HepG2 (cell line): Measurements from ENCODE around the gene PPP1R15B. TPM values are rescaled to one million over a fixed set of nuclear protein-coding genes. Genes with fewer than 3 reads are reported as not detected.

Source experiments
- ARID4A ChIP-seq: sonication (generic); formaldehyde crosslinking; IDR thresholded peaks from 2 replicates; pipeline ENCODE4 v1.5.0; 2020; ENCODE audit warnings: mild to moderate bottlenecking, missing genetic modification reagents, borderline replicate concordance
- BHLHE40 ChIP-seq: IDR thresholded peaks from 2 replicates; pipeline ENCODE4 v1.6.1; 2011; ENCODE audit warnings: low read length, improper control_type of control experiment
- CEBPB ChIP-seq: IDR thresholded peaks from 2 replicates; pipeline ENCODE4 v1.6.1; 2011; ENCODE audit warnings: low read depth, low read length, improper control_type of control experiment, borderline replicate concordance
- FOXO1 ChIP-seq: sonication (generic); formaldehyde crosslinking; IDR thresholded peaks from 2 replicates; pipeline ENCODE4 v1.4.0; 2020; ENCODE audit warnings: missing genetic modification reagents
- GABPA ChIP-seq, 2 experiments: IDR thresholded peaks; 2 replicates each; pipeline ENCODE4 v1.6.1; 2011 to 2016; ENCODE audit warnings: low read depth in 2 of 2, low read length in 1 of 2, missing biosample characterization in 1 of 2, missing genetic modification characterization in 1 of 2
- HCFC1 ChIP-seq: fragments of 150-350 bp; IDR thresholded peaks from 2 replicates; pipeline ENCODE4 v1.6.1; 2014; ENCODE audit warnings: low read depth, low read length
- HMGXB4 ChIP-seq, 2 experiments: sonication (generic) in 1 of 2; formaldehyde crosslinking in 1 of 2; IDR thresholded peaks; 2 replicates each; pipeline versions ENCODE4 v1.4.0 to v1.6.1; 2018 to 2020; ENCODE audit warnings: missing genetic modification reagents in 2 of 2, borderline replicate concordance in 1 of 2, low read depth in 1 of 2, mild to moderate bottlenecking in 1 of 2, missing biosample characterization in 1 of 2
- HNRNPH1 ChIP-seq: fragments of 200-400 bp; formaldehyde crosslinking; optimal IDR thresholded peaks from 2 replicates; pipeline ENCODE3; 2017; ENCODE audit warnings: mild to moderate bottlenecking, low read depth, low read length
- HOXA5 ChIP-seq: sonication (generic); formaldehyde crosslinking; IDR thresholded peaks from 2 replicates; pipeline ENCODE4 v1.4.0; 2020; ENCODE audit warnings: missing genetic modification reagents
- ISL2 ChIP-seq: sonication (generic); formaldehyde crosslinking; IDR thresholded peaks from 2 replicates; pipeline ENCODE4 v1.5.0; 2020; ENCODE audit warnings: missing genetic modification reagents
- NFKBIZ ChIP-seq: IDR thresholded peaks from 2 replicates; pipeline ENCODE4 v1.6.1; 2018; ENCODE audit warnings: missing genetic modification reagents, missing compliant biosample characterization
- NR2C2 ChIP-seq: sonication (generic); formaldehyde crosslinking; IDR thresholded peaks from 2 replicates; pipeline ENCODE4 v1.4.0; 2020; ENCODE audit warnings: missing genetic modification reagents, mild to moderate bottlenecking, moderate library complexity, borderline replicate concordance
- PATZ1 ChIP-seq: sonication (generic); formaldehyde crosslinking; IDR thresholded peaks from 2 replicates; pipeline ENCODE4 v1.4.0; 2020; ENCODE audit warnings: missing genetic modification reagents
- RELA ChIP-seq: sonication (generic); formaldehyde crosslinking; IDR thresholded peaks from 2 replicates; pipeline ENCODE4 v1.4.0; 2020; ENCODE audit warnings: missing genetic modification reagents
- REPIN1 ChIP-seq: sonication (generic); formaldehyde crosslinking; IDR thresholded peaks from 2 replicates; pipeline ENCODE4 v1.8.0; 2022; ENCODE audit warnings: missing genetic modification reagents, low read depth, mild to moderate bottlenecking, borderline replicate concordance
- SMARCE1 ChIP-seq: fragments of 450-650 bp; IDR thresholded peaks from 2 replicates; pipeline ENCODE4 v1.6.1; 2017; ENCODE audit warnings: borderline replicate concordance
- ZMAT5 ChIP-seq: sonication (generic); formaldehyde crosslinking; IDR thresholded peaks from 2 replicates; pipeline ENCODE4 v1.5.0; 2020; ENCODE audit warnings: mild to moderate bottlenecking, low read depth, missing genetic modification reagents, borderline replicate concordance
- ZMYM4 ChIP-seq: sonication (generic); formaldehyde crosslinking; IDR thresholded peaks from 2 replicates; pipeline ENCODE4 v1.8.1; 2023; ENCODE audit warnings: mild to moderate bottlenecking, missing genetic modification reagents
- ZNF296 ChIP-seq: sonication (generic); formaldehyde crosslinking; conservative IDR thresholded peaks from 2 replicates; pipeline ENCODE4 v1.5.0; 2020; ENCODE audit warnings: mild to moderate bottlenecking, missing genetic modification reagents
- ZNF782 ChIP-seq: sonication (generic); formaldehyde crosslinking; IDR thresholded peaks from 2 replicates; pipeline ENCODE4 v1.4.0; 2020; ENCODE audit warnings: missing genetic modification reagents, mild to moderate bottlenecking, borderline replicate concordance
- polyA plus RNA-seq, 8 experiments: library from polyadenylated mRNA; depleted of rRNA in 3 of 8; stranded (reverse) in 7 of 8; unstranded in 1 of 8; fragments of >200 nt; fragmentation: Illumina TruSeq in 4 of 8; extraction: Trizol in 4 of 8; gene quantifications; 2 replicates each; pipeline versions ENCODE4 v1.2.1 to v1.2.3, GENCODE V29; 2011 to 2016; ENCODE audit warnings: low read depth in 4 of 8, missing spikeins in 1 of 8, mixed read lengths in 1 of 8; ENCODE audit not compliant: insufficient read depth in 1 of 8
- total RNA-seq, 5 experiments: library from RNA; depleted of rRNA; stranded (reverse); fragments of >200 nt; fragmentation: Illumina TruSeq; extraction: Trizol; gene quantifications; 2 replicates each; pipeline ENCODE4 v1.2.3, GENCODE V29; 2016; ENCODE audit warnings: low read depth in 1 of 5

Gene PPP1R15B
- total and polyA plus RNA-seq, 2 of the 13 experiments (the other 11 are each of a cell fraction or from before 2014, with no cell fraction given), result 13.4 to 23.8 TPM

GRCh38 chr1:204398197-204399125, 13.2 kb downstream of the PPP1R15B start (continued):
- TF ChIP-seq REPIN1, result peak; percentile 65; the same call in 1 of the 2 replicates
- no peak for TF ChIP-seq BHLHE40
- TF ChIP-seq CEBPB, result no peak
- TF ChIP-seq PATZ1, result peak; percentile 62
- TF ChIP-seq ZNF782 (CRISPR knock-in tag), result no peak
- peak; percentile 19; the same call in 1 of the 2 replicates for TF ChIP-seq NR2C2 (CRISPR knock-in tag)
- TF ChIP-seq HNRNPH1, result no peak
- no peak for TF ChIP-seq ZMAT5 (CRISPR knock-in tag)
- TF ChIP-seq ZMYM4 (CRISPR knock-in tag), result peak; percentile 54; the same call in 1 of the 2 replicates
- peak; percentile 37 to 82; a peak in 3 of 4 replicates for TF ChIP-seq HMGXB4 (CRISPR knock-in tag; IDR thresholded peaks at IDR 0.05; ENCODE audit: borderline replicate concordance in 1 of 2, low read depth in 1 of 2)
- no peak for TF ChIP-seq GABPA (IDR thresholded peaks at IDR 0.05; ENCODE audit: low read depth, low read length)
- TF ChIP-seq GABPA (CRISPR knock-in tag; IDR thresholded peaks at IDR 0.05; ENCODE audit: low read depth), result no peak
- TF ChIP-seq ARID4A (CRISPR knock-in tag), result peak; percentile 47; the same call in 1 of the 2 replicates
- peak; percentile 37; the same call in 1 of the 2 replicates for TF ChIP-seq ISL2 (CRISPR knock-in tag)
- TF ChIP-seq NFKBIZ (CRISPR knock-in tag), result no peak
- no peak for TF ChIP-seq SMARCE1
- no peak for TF ChIP-seq ZNF296
- TF ChIP-seq HCFC1, result no peak
- TF ChIP-seq HOXA5 (CRISPR knock-in tag), result no peak
- TF ChIP-seq FOXO1, result peak; percentile 88
- TF ChIP-seq RELA, result no peak
